ENCODE data around the gene LRP6.

DNA sequence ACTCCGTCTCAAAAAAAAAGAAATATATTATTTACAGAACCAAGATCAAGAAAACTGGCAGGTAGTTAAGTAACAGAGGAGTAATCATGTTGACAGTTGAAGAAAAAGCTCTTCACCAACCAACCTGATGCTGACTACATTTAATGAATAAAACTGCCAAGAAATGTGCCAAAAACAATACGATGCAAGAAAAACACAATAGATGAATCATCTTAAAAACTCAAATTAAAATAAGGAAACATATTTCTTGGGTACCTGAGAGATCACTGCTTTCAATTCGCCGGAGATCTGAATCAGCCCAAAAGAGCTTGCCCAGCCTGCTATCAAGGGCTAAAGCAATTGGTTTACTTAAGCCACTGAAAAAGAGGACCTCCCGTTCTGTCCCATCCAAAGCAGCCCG, 119.7 kb downstream of the LRP6 start:
- no peak for TF ChIP-seq EP300 (IDR thresholded peaks at IDR 0.05; ENCODE audit: borderline replicate concordance)
- no peak for TF ChIP-seq TEAD4 (IDR thresholded peaks at IDR 0.05)
- TF ChIP-seq, protein P1, sequence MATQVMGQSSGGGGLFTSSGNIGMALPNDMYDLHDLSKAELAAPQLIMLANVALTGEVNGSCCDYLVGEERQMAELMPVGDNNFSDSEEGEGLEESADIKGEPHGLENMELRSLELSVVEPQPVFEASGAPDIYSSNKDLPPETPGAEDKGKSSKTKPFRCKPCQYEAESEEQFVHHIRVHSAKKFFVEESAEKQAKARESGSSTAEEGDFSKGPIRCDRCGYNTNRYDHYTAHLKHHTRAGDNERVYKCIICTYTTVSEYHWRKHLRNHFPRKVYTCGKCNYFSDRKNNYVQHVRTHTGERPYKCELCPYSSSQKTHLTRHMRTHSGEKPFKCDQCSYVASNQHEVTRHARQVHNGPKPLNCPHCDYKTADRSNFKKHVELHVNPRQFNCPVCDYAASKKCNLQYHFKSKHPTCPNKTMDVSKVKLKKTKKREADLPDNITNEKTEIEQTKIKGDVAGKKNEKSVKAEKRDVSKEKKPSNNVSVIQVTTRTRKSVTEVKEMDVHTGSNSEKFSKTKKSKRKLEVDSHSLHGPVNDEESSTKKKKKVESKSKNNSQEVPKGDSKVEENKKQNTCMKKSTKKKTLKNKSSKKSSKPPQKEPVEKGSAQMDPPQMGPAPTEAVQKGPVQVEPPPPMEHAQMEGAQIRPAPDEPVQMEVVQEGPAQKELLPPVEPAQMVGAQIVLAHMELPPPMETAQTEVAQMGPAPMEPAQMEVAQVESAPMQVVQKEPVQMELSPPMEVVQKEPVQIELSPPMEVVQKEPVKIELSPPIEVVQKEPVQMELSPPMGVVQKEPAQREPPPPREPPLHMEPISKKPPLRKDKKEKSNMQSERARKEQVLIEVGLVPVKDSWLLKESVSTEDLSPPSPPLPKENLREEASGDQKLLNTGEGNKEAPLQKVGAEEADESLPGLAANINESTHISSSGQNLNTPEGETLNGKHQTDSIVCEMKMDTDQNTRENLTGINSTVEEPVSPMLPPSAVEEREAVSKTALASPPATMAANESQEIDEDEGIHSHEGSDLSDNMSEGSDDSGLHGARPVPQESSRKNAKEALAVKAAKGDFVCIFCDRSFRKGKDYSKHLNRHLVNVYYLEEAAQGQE (IDR thresholded peaks at IDR 0.05; ENCODE audit: low read depth) = no peak
- TF ChIP-seq, protein P2, sequence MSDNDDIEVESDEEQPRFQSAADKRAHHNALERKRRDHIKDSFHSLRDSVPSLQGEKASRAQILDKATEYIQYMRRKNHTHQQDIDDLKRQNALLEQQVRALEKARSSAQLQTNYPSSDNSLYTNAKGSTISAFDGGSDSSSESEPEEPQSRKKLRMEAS (IDR thresholded peaks at IDR 0.05) = no peak
- TF ChIP-seq, protein P3, sequence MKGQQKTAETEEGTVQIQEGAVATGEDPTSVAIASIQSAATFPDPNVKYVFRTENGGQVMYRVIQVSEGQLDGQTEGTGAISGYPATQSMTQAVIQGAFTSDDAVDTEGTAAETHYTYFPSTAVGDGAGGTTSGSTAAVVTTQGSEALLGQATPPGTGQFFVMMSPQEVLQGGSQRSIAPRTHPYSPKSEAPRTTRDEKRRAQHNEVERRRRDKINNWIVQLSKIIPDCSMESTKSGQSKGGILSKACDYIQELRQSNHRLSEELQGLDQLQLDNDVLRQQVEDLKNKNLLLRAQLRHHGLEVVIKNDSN (IDR thresholded peaks at IDR 0.05) = no peak
- TF ChIP-seq CREB1 (IDR thresholded peaks at IDR 0.05; ENCODE audit: low read depth) = no peak
- no peak for TF ChIP-seq TCF12 (IDR thresholded peaks at IDR 0.05; ENCODE audit: low read depth)

Measured in Ishikawa (cell line).